Measurements from ENCODE around the gene ABHD5. TPM values are rescaled to one million over a fixed set of nuclear protein-coding genes. Genes with fewer than 3 reads are reported as not detected.
A peak's percentile ranks its signal among the peaks of the same experiment; 100 is the strongest.

ABHD5 gene
- total and polyA plus RNA-seq, 2 of the 13 experiments (the other 11 are each of a cell fraction or from before 2014, with no cell fraction given) = 4.5 to 13.3 TPM

- ChIA-PET CTCF (ENCODE audit: low intra/inter-chr PET ratio, low total read pairs) (interaction anchor here (1.9 kb wide), 1 partner anchor 429 kb away, joined by 6 read pairs; no protein-coding TSS in a partner anchor), POLR2A (no interaction called here)
- BruUV-seq (replicated peaks) = no TSS peak
- Histone ChIP-seq H3K27ac (ENCODE audit: extremely low read length, insufficient read depth, low read length) (no peak overlapping the region), H3K4me2 (ENCODE audit: low read depth, low read length) (peak overlapping the region; percentile 48), H3K9ac (ENCODE audit: insufficient read depth, low read depth, low read length) (no peak overlapping the region), H3K36me3 (replicated peaks in 1 of 2; ENCODE audit: control insufficient read depth in 1 of 2, insufficient read depth in 2 of 2, low read length in 2 of 2) (no peaks in the 10 kb centered on the region), H2AFZ (ENCODE audit: low read length) (no peak overlapping the region), H3K4me3 (replicated peaks in 1 of 3; ENCODE audit: insufficient read depth in 1 of 3, low read depth in 2 of 3, low read length in 3 of 3) (no peak overlapping the region), H3K9me3 (ENCODE audit: low read length) (no peaks in the 10 kb centered on the region), H3K4me1 (ENCODE audit: insufficient read depth, low read length) (peaks cover 14% of the 10 kb centered on the region), H3K27me3 (ENCODE audit: control insufficient read depth in 1 of 2, insufficient read depth in 2 of 2, low read length in 2 of 2) (peaks cover 0 to 14% of the 10 kb centered on the region in 2 experiments; a peak in 2 of 5 replicates), H4K20me1 (ENCODE audit: insufficient read depth, low read length) (no peaks in the 10 kb centered on the region), H3K79me2 (ENCODE audit: insufficient read depth, low read length) (no peaks in the 10 kb centered on the region)
- in situ Hi-C loops (cut with HindIII; ENCODE audit: extremely low pct_ligation_motif_present, low pct_unique_long_range_greater_than_20kb) = loop anchor here (5.0 kb wide), 1 partner anchor 428 kb away; no protein-coding TSS in a partner anchor
- peak; percentile 81 for ATAC-seq
- FAIRE-seq = peak; percentile 12
- intact Hi-C loops (cut with micrococcal nuclease; ENCODE audit: unreplicated experiment) = no loop called here
- 9% methylated on average over 4 of the region's 22 CpGs for WGBS (ENCODE audit: low lambda C conversion rate)
- DNase-seq (ENCODE audit: low spot score) = peak; percentile 61
- TF ChIP-seq, protein P1, sequence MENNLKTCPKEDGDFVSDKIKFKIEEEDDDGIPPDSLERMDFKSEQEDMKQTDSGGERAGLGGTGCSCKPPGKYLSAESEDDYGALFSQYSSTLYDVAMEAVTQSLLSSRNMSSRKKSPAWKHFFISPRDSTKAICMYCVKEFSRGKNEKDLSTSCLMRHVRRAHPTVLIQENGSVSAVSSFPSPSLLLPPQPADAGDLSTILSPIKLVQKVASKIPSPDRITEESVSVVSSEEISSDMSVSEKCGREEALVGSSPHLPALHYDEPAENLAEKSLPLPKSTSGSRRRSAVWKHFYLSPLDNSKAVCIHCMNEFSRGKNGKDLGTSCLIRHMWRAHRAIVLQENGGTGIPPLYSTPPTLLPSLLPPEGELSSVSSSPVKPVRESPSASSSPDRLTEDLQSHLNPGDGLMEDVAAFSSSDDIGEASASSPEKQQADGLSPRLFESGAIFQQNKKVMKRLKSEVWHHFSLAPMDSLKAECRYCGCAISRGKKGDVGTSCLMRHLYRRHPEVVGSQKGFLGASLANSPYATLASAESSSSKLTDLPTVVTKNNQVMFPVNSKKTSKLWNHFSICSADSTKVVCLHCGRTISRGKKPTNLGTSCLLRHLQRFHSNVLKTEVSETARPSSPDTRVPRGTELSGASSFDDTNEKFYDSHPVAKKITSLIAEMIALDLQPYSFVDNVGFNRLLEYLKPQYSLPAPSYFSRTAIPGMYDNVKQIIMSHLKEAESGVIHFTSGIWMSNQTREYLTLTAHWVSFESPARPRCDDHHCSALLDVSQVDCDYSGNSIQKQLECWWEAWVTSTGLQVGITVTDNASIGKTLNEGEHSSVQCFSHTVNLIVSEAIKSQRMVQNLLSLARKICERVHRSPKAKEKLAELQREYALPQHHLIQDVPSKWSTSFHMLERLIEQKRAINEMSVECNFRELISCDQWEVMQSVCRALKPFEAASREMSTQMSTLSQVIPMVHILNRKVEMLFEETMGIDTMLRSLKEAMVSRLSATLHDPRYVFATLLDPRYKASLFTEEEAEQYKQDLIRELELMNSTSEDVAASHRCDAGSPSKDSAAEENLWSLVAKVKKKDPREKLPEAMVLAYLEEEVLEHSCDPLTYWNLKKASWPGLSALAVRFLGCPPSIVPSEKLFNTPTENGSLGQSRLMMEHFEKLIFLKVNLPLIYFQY (CRISPR knock-in tag; IDR thresholded peaks at IDR 0.05; ENCODE audit: borderline replicate concordance) = no peak
- TF ChIP-seq XRCC5 (optimal IDR thresholded peaks at IDR 0.05; ENCODE audit: low read length) (peak; percentile 50), ZNF790 (CRISPR knock-in tag; IDR thresholded peaks at IDR 0.05; ENCODE audit: borderline replicate concordance) (no peak), NFIC (IDR thresholded peaks at IDR 0.05; ENCODE audit: low read length) (peak; percentile 35; the same call in 1 of the 2 replicates), RAD21 (CRISPR knock-in tag; IDR thresholded peaks at IDR 0.05) (peak; percentile 54; the same call in 1 of the 2 replicates), FOSL2 (CRISPR knock-in tag; IDR thresholded peaks at IDR 0.05) (0 out of 2 replicates have a peak, but pooled peaks have one; percentile 20), ZGPAT (CRISPR knock-in tag; IDR thresholded peaks at IDR 0.05) (peak; percentile 21; the same call in 1 of the 2 replicates), GLI4 (CRISPR knock-in tag; IDR thresholded peaks at IDR 0.05; ENCODE audit: borderline replicate concordance) (no peak), SMC3 (IDR thresholded peaks at IDR 0.05; ENCODE audit: low read length) (peak; percentile 41), ZNF597 (CRISPR knock-in tag; IDR thresholded peaks at IDR 0.05) (no peak), SIX1 (CRISPR knock-in tag; IDR thresholded peaks at IDR 0.05; ENCODE audit: borderline replicate concordance) (no peak)
- TF ChIP-seq, protein P2, sequence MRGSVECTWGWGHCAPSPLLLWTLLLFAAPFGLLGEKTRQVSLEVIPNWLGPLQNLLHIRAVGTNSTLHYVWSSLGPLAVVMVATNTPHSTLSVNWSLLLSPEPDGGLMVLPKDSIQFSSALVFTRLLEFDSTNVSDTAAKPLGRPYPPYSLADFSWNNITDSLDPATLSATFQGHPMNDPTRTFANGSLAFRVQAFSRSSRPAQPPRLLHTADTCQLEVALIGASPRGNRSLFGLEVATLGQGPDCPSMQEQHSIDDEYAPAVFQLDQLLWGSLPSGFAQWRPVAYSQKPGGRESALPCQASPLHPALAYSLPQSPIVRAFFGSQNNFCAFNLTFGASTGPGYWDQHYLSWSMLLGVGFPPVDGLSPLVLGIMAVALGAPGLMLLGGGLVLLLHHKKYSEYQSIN (CRISPR knock-in tag; IDR thresholded peaks at IDR 0.05; ENCODE audit: borderline replicate concordance) = no peak
Observed at GRCh38 chr3:43769097-43769884, 78.6 kb downstream of the ABHD5 start.

All from HepG2 (cell line).